EL (cell line): ENCODE measurements around the gene ZFP64.
A peak's percentile ranks its signal among the peaks of the same experiment; 100 is the strongest.

Experiments
- DNase-seq: peaks from one replicate; pipeline ENCODE4 v3.0.0-alpha.2; 2016

The ZFP64 gene

DNA sequence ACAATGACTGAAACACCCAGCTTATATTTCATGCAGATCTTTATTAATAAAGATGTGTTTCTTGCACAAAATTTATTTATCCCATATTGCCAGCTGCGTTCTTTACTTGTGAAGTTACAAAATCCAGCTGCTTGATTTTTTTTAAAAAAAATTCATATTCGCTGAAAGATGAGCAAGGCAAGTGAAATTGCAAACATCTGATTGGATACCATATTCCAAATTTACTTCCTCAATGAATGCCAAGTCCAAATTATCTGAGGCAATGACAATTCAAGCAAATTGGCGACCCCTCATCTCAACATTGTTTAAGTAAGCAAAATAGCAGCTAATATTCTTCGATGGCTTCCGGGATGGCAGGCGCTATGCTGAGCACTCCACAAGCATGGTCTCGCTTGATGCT is 37.7 kb downstream of the ZFP64 start:
- no peak for DNase-seq

DNA sequence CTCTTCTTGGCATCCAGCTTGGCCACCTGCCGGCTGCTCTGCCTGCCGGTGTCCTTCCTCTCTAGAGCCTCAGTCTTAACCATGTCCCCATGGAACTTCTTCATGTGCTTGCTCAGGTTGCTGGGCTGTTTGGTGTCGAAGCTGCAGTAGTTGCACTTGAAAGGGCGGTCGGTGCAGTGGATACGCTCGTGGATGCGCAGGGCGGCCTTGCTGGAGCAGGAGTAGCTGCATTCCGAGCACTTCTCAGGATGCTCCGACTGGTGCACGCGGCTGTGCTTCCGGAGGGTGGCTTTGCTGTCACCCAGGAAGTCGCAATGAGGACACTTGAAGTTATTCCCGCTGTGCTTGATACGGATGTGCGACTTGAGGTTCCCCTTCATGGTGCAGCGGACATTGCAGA is 38.7 kb downstream of the ZFP64 start:
- DNase-seq = no peak

DNA sequence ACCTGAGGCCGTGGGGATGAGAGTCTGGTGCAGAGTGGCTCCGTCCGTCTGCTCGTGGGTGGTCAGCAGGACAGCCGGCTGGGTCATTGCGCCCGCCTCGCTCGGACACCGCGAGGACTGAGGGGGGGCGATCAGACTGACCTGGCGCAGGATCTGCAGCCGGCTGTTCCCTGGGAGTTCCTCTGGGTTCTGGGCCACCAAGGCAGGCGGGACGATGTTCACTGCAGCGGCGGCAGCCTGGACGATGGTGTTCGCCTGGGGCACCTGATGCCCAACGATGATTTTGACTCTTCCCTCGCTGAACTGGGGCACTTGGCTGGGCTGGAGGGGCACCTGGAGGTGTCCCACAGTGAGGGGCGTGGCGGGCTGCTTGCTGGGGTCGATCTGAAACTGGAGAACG is 39.2 kb downstream of the ZFP64 start:
- DNase-seq = no peak

GRCh38 chr20:52150440-52151258 is 40.9 kb downstream of the ZFP64 start:
- DNase-seq = peak; percentile 41

DNA sequence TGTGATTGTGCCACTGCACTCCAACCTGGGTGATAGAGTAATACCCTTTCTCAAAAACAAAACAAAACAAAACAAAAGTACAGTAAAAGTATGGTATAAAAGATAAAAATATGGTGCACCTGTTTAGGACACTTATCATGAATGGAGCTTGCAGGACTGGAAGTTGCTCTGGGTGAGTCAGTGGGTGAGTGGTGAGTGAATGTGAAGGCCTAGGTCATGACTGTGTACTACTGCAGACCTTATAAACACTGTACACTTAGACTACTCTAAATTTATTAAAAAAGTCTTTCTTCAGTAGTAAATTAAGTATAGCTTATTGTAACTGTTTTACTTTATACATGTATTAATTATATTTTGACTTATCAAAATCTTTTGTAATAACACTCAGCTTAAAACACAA is 46.0 kb downstream of the ZFP64 start:
- DNase-seq = no peak

GRCh38 chr20:52143277-52143676 is 48.3 kb downstream of the ZFP64 start:
- DNase-seq = no peak

DNA sequence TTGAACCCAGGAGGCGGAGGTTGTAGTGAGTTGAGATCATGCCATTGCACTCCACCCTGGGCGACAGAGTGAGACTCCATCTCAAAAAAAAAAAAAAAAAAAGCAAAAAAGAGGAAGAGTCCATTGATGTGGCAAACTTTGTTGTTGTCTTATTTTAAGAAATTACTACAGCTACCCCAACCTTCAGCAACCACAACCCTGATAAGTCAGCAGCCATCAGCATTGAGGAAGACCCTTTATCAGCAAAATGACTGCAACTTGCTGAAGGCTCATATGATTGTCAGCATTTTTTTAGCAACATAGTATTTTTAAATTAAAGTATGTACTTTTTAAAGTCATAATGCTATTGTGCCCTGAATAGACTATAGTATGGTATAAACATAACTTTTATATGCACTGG is 48.8 kb downstream of the ZFP64 start:
- no peak for DNase-seq

DNA sequence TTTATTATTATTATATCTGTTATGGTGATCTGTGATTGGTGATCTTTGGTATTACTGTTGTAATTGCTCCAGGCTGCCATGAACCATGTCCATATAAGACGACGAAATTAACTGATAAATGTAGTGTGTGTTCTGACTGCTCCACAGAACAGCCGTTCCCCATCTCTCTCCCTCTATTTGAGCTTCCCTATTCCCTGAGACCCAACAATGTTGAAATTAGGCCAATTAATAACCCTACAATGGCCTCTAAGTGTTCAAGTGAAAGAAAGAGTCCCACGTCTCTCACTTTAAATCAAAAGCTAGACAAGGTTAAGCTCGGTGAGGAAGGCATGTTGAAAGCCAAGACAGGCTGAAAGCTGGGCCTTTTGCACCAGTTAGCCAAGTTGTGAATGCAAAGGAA is 51.6 kb downstream of the ZFP64 start:
- DNase-seq = no peak

DNA sequence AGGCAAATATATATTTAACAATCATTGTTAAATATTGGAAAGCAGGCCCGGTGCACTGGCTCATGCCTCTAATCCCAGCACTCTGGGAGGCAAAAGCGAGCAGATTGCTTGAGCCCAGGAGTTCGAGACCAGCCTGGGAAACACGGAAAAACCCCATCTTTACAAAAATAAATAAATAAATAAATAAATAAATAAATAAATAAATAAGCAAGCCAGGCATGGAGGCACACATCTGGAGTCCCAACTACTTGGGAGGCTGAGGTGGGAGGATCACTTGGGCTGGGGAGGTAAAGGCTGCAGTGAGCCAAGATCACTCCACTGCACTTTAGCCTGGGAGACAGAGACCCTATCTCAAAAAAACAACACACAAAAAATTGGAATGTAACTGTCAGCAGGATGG is 53.7 kb downstream of the ZFP64 start:
- no peak for DNase-seq

- peak; percentile 8 for DNase-seq
Observed at GRCh38 chr20:52133714-52134113, 57.9 kb downstream of the ZFP64 start.

- DNase-seq = no peak
Observed at GRCh38 chr20:52132337-52132736, 59.2 kb downstream of the ZFP64 start.

- DNase-seq = no peak
Observed at GRCh38 chr20:52131048-52131643, 60.4 kb downstream of the ZFP64 start.

GRCh38 chr20:52130406-52130805 is 61.2 kb downstream of the ZFP64 start:
- DNase-seq = no peak

- peak; percentile 28 for DNase-seq
Observed at GRCh38 chr20:52129611-52130010, 62.0 kb downstream of the ZFP64 start.

DNA sequence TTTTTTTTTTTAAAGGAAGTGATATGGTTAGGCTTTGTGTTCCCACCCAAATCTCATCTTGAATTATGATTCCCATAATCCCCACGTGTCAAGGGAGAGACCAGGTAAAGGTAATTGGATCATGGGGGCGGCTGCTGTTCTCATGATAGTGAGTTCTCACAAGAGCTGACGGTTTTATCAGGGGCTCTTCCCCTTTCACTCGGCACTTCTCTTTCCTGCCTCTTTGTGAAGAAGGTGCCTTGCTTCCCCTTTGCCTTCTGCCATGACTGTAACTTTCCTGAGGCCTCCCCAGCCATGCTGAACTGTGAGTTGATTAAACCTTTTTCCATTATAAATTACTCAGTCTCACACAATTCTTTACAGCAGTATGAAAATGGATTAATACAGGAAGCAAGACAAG is 64.3 kb downstream of the ZFP64 start:
- no peak for DNase-seq

DNA sequence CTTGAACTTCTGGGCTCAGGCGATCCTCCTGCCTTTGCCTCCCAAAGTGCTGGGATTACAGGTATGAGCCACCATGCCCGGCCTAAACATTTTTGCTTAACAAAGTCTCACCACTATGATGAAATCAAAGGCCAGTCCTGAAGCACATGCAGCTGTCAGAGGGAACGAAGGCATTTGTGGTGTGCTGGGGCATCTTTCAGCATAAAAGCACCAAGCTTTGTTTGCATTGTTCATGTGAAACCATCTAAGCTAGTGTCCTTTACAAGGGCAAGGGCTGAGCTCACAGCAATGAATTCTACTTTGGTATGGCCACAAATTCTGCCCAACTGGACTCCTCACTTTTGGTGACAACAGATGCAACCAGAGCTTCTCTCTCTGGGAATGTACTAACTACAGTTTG is 66.8 kb downstream of the ZFP64 start:
- no peak for DNase-seq

GRCh38 chr20:52118696-52119095 is 72.9 kb downstream of the ZFP64 start:
- DNase-seq = no peak

GRCh38 chr20:52118016-52118623 is 73.5 kb downstream of the ZFP64 start:
- no peak for DNase-seq

DNA sequence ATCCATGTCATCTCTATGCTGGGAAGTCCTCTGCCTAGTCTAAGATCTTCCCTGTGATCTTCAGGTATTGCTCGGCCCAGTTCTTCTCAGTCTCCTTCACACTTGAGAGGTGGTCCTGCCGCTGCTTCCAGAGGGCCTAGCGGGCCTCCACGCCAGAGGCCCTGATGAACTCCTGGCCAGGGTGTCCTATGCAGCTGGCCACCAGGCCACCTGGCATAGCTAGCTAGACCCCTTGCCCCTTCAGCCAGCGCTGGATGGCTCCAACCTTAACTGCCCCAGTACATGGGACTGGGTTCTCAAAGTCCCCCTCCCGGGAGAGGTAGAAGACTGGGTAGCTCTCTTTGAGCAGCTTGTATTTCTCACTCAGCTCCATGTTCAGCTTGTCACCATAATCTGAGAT is 81.1 kb downstream of the ZFP64 start:
- DNase-seq = no peak

GRCh38 chr20:52105442-52106422 is 85.8 kb downstream of the ZFP64 start:
- peak; percentile 53 for DNase-seq

DNA sequence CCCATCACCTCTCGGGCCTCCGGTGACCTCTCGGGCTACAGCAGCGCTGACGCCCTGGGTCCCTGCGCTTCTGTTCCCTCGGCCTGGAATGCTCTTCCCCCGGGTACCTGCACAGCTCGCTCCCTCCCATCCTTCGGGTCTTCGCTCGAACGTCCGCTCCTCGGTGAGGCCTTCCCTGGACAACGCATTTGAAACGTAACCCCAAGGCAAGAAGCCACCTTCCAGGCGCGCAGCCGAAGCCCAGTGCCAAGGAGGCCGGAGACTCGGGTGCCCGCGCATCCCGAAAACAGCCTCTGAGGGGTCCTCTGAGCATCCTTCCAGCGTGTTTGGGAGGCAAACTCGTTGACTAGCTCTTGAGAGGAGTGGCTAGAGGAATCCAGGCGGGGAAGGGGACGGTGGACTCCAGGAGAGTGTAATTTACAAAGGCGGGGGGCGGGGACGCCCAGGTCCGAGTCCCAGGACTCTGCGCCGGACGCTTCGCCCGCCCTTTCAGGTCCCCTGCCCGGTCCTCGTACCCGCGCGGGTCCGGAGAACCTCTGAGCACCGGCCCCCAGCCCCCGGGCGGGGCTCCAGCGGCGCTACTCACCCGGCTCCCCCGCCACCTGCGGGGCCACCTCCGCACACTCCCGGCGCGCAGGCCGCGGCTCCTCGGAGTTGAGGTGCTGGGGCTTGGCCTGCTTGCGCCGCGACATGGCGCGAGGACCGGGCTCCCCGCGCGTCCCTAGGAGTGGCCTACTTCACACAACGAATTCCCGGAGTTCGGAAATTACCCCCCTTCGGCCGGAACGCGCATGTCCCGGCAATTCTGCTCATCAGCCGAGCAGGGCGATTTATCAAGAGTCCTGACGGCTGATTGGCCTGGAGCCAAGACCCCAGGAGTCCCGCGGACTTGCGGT is 86.8 kb downstream of the ZFP64 start:
- DNase-seq = peak; percentile 57
